Measurements from ENCODE around the gene DACH1.

Gene DACH1

GRCh38 chr13:71481501-71481900, 385.5 kb downstream of the DACH1 start:
- no peak overlapping the region for H3K27ac ChIP-seq
- TF ChIP-seq ZFX (IDR thresholded peaks at IDR 0.05) (no peak), CTCF (conservative IDR thresholded peaks at IDR 0.05) (no peak)

- no peak overlapping the region for H3K27ac ChIP-seq
- no peak for TF ChIP-seq CTCF (conservative IDR thresholded peaks at IDR 0.05)
- TF ChIP-seq ZFX (IDR thresholded peaks at IDR 0.05): no peak
These were observed 386.0 kb downstream of the DACH1 start for GRCh38 chr13:71481046-71481445.

DNA sequence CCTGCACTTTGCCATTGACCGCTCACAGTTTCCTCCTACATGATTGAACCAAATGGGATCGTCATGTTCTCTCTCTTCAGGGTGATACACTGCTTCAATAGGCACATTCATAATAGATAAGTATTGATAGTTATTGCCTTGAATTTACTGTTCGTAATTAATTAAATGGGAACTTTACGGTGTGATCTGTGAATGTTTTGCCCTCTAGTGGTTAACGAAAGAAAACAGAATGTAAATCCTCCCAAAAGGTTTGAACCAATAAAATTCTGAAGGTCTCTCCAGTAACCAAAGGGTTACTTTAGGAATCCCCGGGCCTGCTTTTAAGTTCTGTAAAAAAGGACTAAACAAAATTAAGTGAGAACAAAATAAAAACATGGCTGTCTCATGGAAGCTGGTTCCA, 389.3 kb downstream of the DACH1 start:
- peak; percentile 37 for TF ChIP-seq CTCF (conservative IDR thresholded peaks at IDR 0.05)
- no peak for TF ChIP-seq ZFX (IDR thresholded peaks at IDR 0.05)
- no peak overlapping the region for H3K27ac ChIP-seq

DNA sequence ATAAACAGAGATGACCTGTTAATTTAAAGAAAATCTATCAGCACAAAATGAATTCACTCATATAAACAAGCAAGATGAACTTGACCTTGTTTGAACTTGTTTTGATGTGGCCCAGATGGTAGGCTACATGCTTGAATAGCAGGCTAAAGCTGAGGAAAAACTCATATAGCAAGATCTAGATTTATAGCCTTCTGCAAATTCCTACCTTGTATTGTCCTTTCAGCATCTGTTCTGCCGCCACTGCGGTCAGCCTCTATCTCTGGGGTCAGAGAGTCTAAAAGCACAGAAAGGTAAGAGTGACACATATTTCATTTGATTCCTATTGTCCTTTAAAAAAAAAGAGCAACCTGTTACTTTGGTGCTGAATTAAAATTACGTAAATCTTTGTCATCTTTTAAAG, 392.1 kb downstream of the DACH1 start:
- TF ChIP-seq CTCF (conservative IDR thresholded peaks at IDR 0.05): no peak
- H3K27ac ChIP-seq: no peak overlapping the region

GRCh38 chr13:71469626-71470025, 397.4 kb downstream of the DACH1 start:
- H3K27ac ChIP-seq: no peak overlapping the region

GRCh38 chr13:71464686-71465085, 402.3 kb downstream of the DACH1 start:
- no peak for TF ChIP-seq CTCF (conservative IDR thresholded peaks at IDR 0.05)
- TF ChIP-seq ZFX (IDR thresholded peaks at IDR 0.05): no peak
- H3K27ac ChIP-seq: no peak overlapping the region

More at GRCh38 chr13:71469626-71470025, 397.4 kb downstream of the DACH1 start:
- no peak for TF ChIP-seq ZFX (IDR thresholded peaks at IDR 0.05)
- no peak for TF ChIP-seq CTCF (conservative IDR thresholded peaks at IDR 0.05)

- TF ChIP-seq ZFX (IDR thresholded peaks at IDR 0.05) (no peak), CTCF (conservative IDR thresholded peaks at IDR 0.05) (no peak)
- no peak overlapping the region for H3K27ac ChIP-seq
These were observed 405.1 kb downstream of the DACH1 start for GRCh38 chr13:71461892-71462291.
